GM21619 (cell line): ENCODE measurements around the gene HSD11B1L.
"Not testable (repeated sequence)": the region's sequence is repeated elsewhere in the genome, so short reads cannot be mapped to it uniquely, and the experiment has no call there.

ENCODE experiments used
- ATAC-seq: cut with Tn5 transposase; IDR thresholded peaks from one replicate; pipeline ENCODE4 v1.9.1; 2021; ENCODE audit not compliant: unreplicated experiment

The HSD11B1L gene

GRCh38 chr19:5686647-5687359 is 6.0 kb downstream of the HSD11B1L start:
- ATAC-seq, result peak; percentile 40

GRCh38 chr19:5687360-5688198 is 6.8 kb downstream of the HSD11B1L start:
- ATAC-seq, result no peak

- not testable (repeated sequence) for ATAC-seq
Measured at GRCh38 chr19:5688262-5688881, 7.5 kb downstream of the HSD11B1L start.

GRCh38 chr19:5690125-5690954 is 9.5 kb downstream of the HSD11B1L start, which contains the start of gene RPL36:
TSS of gene RPL36 (plus strand) at chr19:5690295. CDS start at chr19:5690508, 213 bp downstream.
- ATAC-seq, result peak; percentile 44

GRCh38 chr19:5690955-5691821 is 10.4 kb downstream of the HSD11B1L start:
- ATAC-seq, result no peak

- no peak for ATAC-seq
Measured at GRCh38 chr19:5691822-5692722, 11.2 kb downstream of the HSD11B1L start.

GRCh38 chr19:5692723-5693194 is 11.9 kb downstream of the HSD11B1L start:
- no peak for ATAC-seq

- ATAC-seq, result no peak
Measured at GRCh38 chr19:5693195-5694166, 12.7 kb downstream of the HSD11B1L start.

GRCh38 chr19:5694167-5694955 is 13.5 kb downstream of the HSD11B1L start:
- no peak for ATAC-seq

- ATAC-seq, result no peak
Measured at GRCh38 chr19:5694956-5695648, 14.3 kb downstream of the HSD11B1L start.

- no peak for ATAC-seq
Measured at GRCh38 chr19:5695649-5696195, 14.9 kb downstream of the HSD11B1L start.

GRCh38 chr19:5696196-5697021 is 15.6 kb downstream of the HSD11B1L start:
- no peak for ATAC-seq

GRCh38 chr19:5697022-5697889 is 16.4 kb downstream of the HSD11B1L start:
- no peak for ATAC-seq
